HG02885 (cell line): ENCODE data around the gene CDC7.
A peak's percentile ranks its signal among the peaks of the same experiment; 100 is the strongest.
"Not testable (repeated sequence)": the region's sequence is repeated elsewhere in the genome, so short reads cannot be mapped to it uniquely, and the experiment has no call there.

Experiments used
- ATAC-seq: cut with Tn5 transposase; IDR thresholded peaks from one replicate; pipeline ENCODE4 v1.9.1; 2021; ENCODE audit warnings: mild to moderate bottlenecking; ENCODE audit not compliant: unreplicated experiment, poor library complexity

CDC7 gene

GRCh38 chr1:91500756-91501522, at the start of gene CDC7:
Gene CDC7, plus strand, starts transcription at chr1:91500851. Its CDS starts 866 bp downstream, at chr1:91501717.
- ATAC-seq: peak; percentile 83

GRCh38 chr1:91454136-91454535, 46.5 kb upstream of the CDC7 start:
- no peak for ATAC-seq

- no peak for ATAC-seq
These were observed 45.3 kb upstream of the CDC7 start for GRCh38 chr1:91455334-91455733.

- ATAC-seq: no peak
These were observed 44.8 kb upstream of the CDC7 start for GRCh38 chr1:91455896-91456295.

- not testable (repeated sequence) for ATAC-seq
These were observed 35.3 kb upstream of the CDC7 start for GRCh38 chr1:91465350-91465749.

- ATAC-seq: no peak
These were observed 24.0 kb upstream of the CDC7 start for GRCh38 chr1:91476533-91477217.

- ATAC-seq: no peak
These were observed 13.2 kb upstream of the CDC7 start for GRCh38 chr1:91487469-91487868.

GRCh38 chr1:91490501-91490900, 10.2 kb upstream of the CDC7 start:
- no peak for ATAC-seq

- ATAC-seq: no peak
These were observed 2.6 kb upstream of the CDC7 start for GRCh38 chr1:91498035-91498434.

GRCh38 chr1:91498498-91499245, 2.0 kb upstream of the CDC7 start:
- ATAC-seq: no peak

- ATAC-seq: no peak
These were observed 1.3 kb upstream of the CDC7 start for GRCh38 chr1:91499346-91499745.

GRCh38 chr1:91499904-91500755, 521 bp upstream of the CDC7 start:
- ATAC-seq: peak; percentile 20

GRCh38 chr1:91501523-91501851, 836 bp downstream of the CDC7 start:
- peak; percentile 18 for ATAC-seq

- ATAC-seq: no peak
These were observed 1.5 kb downstream of the CDC7 start for GRCh38 chr1:91501971-91502671.

GRCh38 chr1:91502672-91503184, 2.1 kb downstream of the CDC7 start:
- no peak for ATAC-seq

GRCh38 chr1:91503332-91503900, 2.8 kb downstream of the CDC7 start:
- ATAC-seq: no peak

- ATAC-seq: no peak
These were observed 3.4 kb downstream of the CDC7 start for GRCh38 chr1:91503975-91504530.

GRCh38 chr1:91505086-91505485, 4.4 kb downstream of the CDC7 start:
- ATAC-seq: no peak

- ATAC-seq: no peak
These were observed 5.4 kb downstream of the CDC7 start for GRCh38 chr1:91506071-91506470.
